PFSK-1 (cell line): ENCODE data around the gene LMTK3.

Source experiments
- FOXP2 ChIP-seq: optimal IDR thresholded peaks from 2 replicates; pipeline ENCODE3; 2011; ENCODE audit warnings: borderline replicate concordance, control low read depth, inconsistent platforms; ENCODE audit not compliant: insufficient read depth; ENCODE audit errors: extremely low read length, extremely low read depth
- POLR2AphosphoS5 ChIP-seq: IDR thresholded peaks from 2 replicates; pipeline ENCODE4 v1.6.1; 2012; ENCODE audit warnings: low read depth, mild to moderate bottlenecking, control low read depth, low read length, moderate library complexity
- REST ChIP-seq, 2 experiments: IDR thresholded peaks; 2 replicates each; pipeline versions ENCODE4 v1.6.1 to v1.8.0; 2011 to 2012; ENCODE audit warnings: low read depth in 2 of 2, low read length in 2 of 2, control low read depth in 1 of 2, inconsistent platforms in 1 of 2, mild to moderate bottlenecking in 1 of 2, moderate library complexity in 1 of 2; ENCODE audit not compliant: insufficient read depth in 1 of 2
- SIN3A ChIP-seq: IDR thresholded peaks from 2 replicates; pipeline ENCODE4 v1.6.1; 2012; ENCODE audit warnings: mild to moderate bottlenecking, low read length, moderate library complexity, borderline replicate concordance; ENCODE audit not compliant: insufficient read depth
- TAF1 ChIP-seq: IDR thresholded peaks from 2 replicates; pipeline ENCODE4 v1.6.1; 2012; ENCODE audit warnings: low read length, control low read depth, borderline replicate concordance; ENCODE audit not compliant: insufficient read depth

Gene LMTK3

DNA sequence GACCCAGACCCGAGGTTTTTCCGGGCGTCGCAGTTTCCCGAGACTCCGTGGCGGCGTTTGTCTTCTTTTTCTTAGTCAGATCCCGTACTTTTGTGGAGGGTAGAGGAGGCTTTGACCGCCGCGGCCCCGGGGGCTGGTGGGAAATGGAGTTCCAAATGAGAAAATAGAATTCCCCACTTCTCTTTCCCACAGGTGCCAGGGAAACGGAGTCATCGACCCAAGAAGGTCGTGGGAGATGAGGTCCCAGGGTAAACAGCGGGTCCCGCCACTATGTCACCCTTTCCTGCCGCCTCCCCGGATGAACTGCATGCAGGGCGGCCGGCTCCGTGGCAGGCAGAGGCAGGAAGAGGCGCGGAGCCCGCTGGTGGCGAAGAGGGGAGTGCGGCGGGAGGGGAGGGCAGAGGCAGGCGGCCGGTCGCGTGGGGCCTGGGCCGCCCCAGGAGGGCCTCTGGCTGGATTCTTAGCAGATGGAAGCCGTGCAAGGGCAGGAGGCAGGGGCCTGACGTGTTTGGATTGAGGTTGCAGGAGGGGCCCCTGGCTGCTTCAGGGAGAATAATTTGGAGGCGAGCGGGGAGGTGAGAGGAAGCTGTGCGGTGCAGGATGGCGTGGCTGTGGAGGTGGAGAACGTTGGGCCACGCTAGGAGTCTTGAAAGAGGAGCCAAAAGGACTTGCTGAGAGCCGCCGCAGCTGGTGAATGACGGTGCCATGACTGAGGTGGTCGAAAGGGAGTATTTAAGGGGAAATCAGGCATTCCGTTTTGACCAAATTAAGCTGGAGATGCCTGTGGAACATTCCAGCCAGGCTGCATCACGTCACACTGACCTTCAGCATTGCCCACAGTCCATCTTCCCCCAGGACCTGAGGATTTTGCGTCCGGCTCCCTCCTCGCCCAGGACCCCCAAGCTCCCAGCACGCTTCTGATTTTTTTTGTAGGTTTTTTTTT is 30.8 kb downstream of the LMTK3 start:
- TF ChIP-seq REST (IDR thresholded peaks at IDR 0.05; ENCODE audit: insufficient read depth in 1 of 2, low read depth in 2 of 2, low read length in 2 of 2) (no peak), POLR2AphosphoS5 (no peak), FOXP2 (no peak), TAF1 (no peak), SIN3A (no peak)

DNA sequence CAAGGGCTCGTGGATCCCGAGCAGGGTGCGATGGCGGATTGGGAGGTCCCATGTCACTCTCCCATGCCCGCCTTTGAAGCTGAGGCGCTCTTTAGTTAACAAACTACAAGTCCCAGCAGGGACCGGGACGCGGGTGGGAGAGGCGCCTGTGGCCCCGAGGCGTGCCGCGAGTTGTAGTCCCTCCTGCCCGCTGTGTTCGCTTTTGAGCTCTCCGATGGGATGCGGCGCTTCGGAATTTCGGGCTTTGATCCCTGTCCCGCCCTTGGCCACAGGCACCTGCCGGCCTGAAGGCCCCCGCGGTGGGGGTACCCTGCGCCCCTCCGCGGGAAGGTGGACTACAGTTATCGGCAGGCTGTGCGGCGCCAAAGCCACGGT is 31.5 kb downstream of the LMTK3 start:
- TF ChIP-seq REST (IDR thresholded peaks at IDR 0.05; ENCODE audit: insufficient read depth in 1 of 2, low read depth in 2 of 2, low read length in 2 of 2) (no peak), FOXP2 (no peak), POLR2AphosphoS5 (no peak), SIN3A (no peak), TAF1 (no peak)

- TF ChIP-seq REST (IDR thresholded peaks at IDR 0.05; ENCODE audit: insufficient read depth in 1 of 2, low read depth in 2 of 2, low read length in 2 of 2) (no peak), POLR2AphosphoS5 (0 out of 2 replicates have a peak, but pooled peaks have one; percentile 15)
Observed at GRCh38 chr19:48479686-48480085, 31.9 kb downstream of the LMTK3 start.

- TF ChIP-seq POLR2AphosphoS5 = no peak
- TF ChIP-seq SIN3A = no peak
- no peak for TF ChIP-seq REST (IDR thresholded peaks at IDR 0.05; ENCODE audit: insufficient read depth in 1 of 2, low read depth in 2 of 2, low read length in 2 of 2)
- no peak for TF ChIP-seq FOXP2
- TF ChIP-seq TAF1 = no peak
Observed at GRCh38 chr19:48478339-48479256, 33.0 kb downstream of the LMTK3 start.
